Vagina (tissue), 2 donors: Measurements from ENCODE around the gene DAPP1.

Experiments used
- CTCF ChIP-seq, 3 experiments: fragments of 450-650 bp in 2 of 3; fragments of 200-600 bp in 1 of 3; sonication (generic) in 1 of 3; IDR thresholded peaks; one replicate each; pipeline ENCODE4 v1.5.1; 2017 to 2019; ENCODE audit warnings: antibody characterized with exemption in 3 of 3, mild to moderate bottlenecking in 2 of 3, moderate library complexity in 2 of 3
- POLR2A ChIP-seq, 2 donors: fragments of 450-650 bp; IDR thresholded peaks; one replicate each; pipeline ENCODE4 v1.6.1; 2017; ENCODE audit warnings: antibody characterized with exemption in 2 of 2, mild to moderate bottlenecking in 2 of 2, moderate library complexity in 2 of 2

GRCh38 chr4:99790796-99791617, 25.6 kb upstream of the DAPP1 start:
- TF ChIP-seq CTCF (IDR thresholded peaks at IDR 0.05) (no peak), POLR2A (IDR thresholded peaks at IDR 0.05) (no peak)
